H1 (cell line): ENCODE results near the gene OCEL1. TPM values are rescaled to one million over a fixed set of nuclear protein-coding genes. Genes with fewer than 3 reads are reported as not detected.
A peak's percentile ranks its signal among the peaks of the same experiment; 100 is the strongest.

Experiments
- ASH2L ChIP-seq: fragments of 200-600, 300-600 bp; sonication (generic); IDR thresholded peaks from one replicate; pipeline ENCODE4 v1.7.1; 2017; ENCODE audit warnings: low read length
- CHD7 ChIP-seq: fragments of 300-600 bp; sonication (generic); IDR thresholded peaks from 2 replicates; pipeline ENCODE4 v1.7.1; 2012; ENCODE audit warnings: low read length, moderate library complexity, mild to moderate bottlenecking, inconsistent platforms; ENCODE audit not compliant: insufficient replicate concordance
- E2F6 ChIP-seq: IDR thresholded peaks from 2 replicates; pipeline ENCODE4 v1.6.1; 2012; ENCODE audit warnings: inconsistent platforms
- EGR1 ChIP-seq: IDR thresholded peaks from 2 replicates; pipeline ENCODE4 v1.6.1; 2011; ENCODE audit warnings: low read depth, low read length, borderline replicate concordance
- KDM5A ChIP-seq: fragments of 200-600 bp; IDR thresholded peaks from 2 replicates; pipeline ENCODE4 v1.7.1; 2012; ENCODE audit warnings: mild to moderate bottlenecking, low read length, inconsistent platforms, mixed read lengths
- NRF1 ChIP-seq: IDR thresholded peaks from 2 replicates; pipeline ENCODE4 v1.6.1; 2011; ENCODE audit warnings: mild to moderate bottlenecking, low read depth, low read length, improper control_type of control experiment
- POU5F1 ChIP-seq: IDR thresholded peaks from 2 replicates; pipeline ENCODE4 v1.6.1; 2011; ENCODE audit warnings: low read depth, mild to moderate bottlenecking, low read length, moderate library complexity
- SP1 ChIP-seq: IDR thresholded peaks from 2 replicates; pipeline ENCODE4 v1.6.1; 2011; ENCODE audit warnings: low read depth, low read length
- SP2 ChIP-seq: IDR thresholded peaks from 2 replicates; pipeline ENCODE4 v1.6.1; 2012; ENCODE audit warnings: mild to moderate bottlenecking, low read length, inconsistent platforms
- SP4 ChIP-seq: IDR thresholded peaks from 2 replicates; pipeline ENCODE4 v1.6.1; 2012; ENCODE audit warnings: low read length, inconsistent platforms
- polyA plus RNA-seq, 7 experiments: library from polyadenylated mRNA; depleted of rRNA in 3 of 7; stranded (reverse) in 5 of 7; unstranded in 2 of 7; fragments of >200 nt in 5 of 7; fragments of 200-250 nt in 2 of 7; gene quantifications; 1 replicate in 5 of 7; 2 replicates in 1 of 7; 4 replicates in 1 of 7; pipeline versions ENCODE4 v1.2.1 to v1.2.3, GENCODE V29; 2011 to 2013; ENCODE audit warnings: missing spikeins in 2 of 7, mixed read lengths in 2 of 7
- total RNA-seq: library from RNA; stranded (reverse); fragmentation: NEBNext Ultra II Directional; extraction: Animal tissue kit (Norgen Biotek cat#: 25700); gene quantifications from 2 replicates; pipeline ENCODE4 v1.2.1, GENCODE V29; 2021

OCEL1 gene
- total and polyA plus RNA-seq, 2 of the 8 experiments (the other 6 are each of a cell fraction or from before 2014, with no cell fraction given) = 13.3 to 32.6 TPM

DNA sequence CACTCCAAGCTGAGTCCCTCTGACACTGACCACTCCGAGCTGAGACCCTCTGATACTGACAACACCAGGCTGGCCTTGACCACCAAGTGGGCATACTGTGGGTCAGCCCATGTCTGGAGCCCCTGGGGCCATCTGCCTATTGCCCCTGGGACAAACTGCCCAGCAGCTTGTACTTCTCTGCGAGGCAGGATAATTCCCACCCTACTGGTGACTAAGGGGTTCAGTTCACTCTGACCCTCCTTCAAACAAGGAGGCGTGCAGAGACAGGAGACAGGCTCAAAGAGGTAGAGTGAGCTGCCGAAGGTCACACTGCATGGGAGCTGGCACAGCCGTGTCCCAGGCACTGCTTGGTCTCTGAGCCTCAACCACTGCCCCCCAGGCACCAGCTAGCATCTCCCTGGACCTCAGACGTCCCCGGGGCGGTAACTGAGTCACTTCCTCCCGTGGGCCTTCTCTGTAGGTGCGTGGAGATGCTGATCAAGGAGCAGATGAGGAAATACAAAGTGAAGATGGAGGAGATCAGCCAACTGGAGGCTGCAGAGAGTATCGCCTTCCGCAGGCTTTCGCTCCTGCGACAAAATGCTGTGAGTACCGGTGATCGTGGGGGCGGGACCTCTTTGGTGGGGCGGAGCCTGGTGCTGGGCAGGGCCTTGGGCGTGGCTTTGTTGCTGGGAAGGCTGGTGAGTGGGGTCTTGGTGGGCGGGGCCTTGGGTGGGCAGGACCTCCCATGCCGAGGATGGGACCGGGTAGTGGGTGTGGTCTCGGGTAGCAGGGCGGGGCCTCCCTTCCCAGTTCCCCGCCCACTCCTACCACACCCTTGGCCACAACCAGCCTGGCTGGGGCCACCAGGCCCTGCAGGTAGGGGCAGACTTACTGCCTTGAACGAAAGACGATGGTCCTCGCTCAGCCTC lies 16.6 kb upstream of the OCEL1 start (continued):
- no peak for TF ChIP-seq CHD7
- peak; percentile 37; the same call in 1 of the 2 replicates for TF ChIP-seq EGR1
- TF ChIP-seq SP2 = no peak
- TF ChIP-seq NRF1 = no peak
- peak; percentile 80; the same call in 1 of the 2 replicates for TF ChIP-seq SP1
- TF ChIP-seq E2F6 = no peak
- no peak for TF ChIP-seq KDM5A
- TF ChIP-seq ASH2L = no peak
- TF ChIP-seq POU5F1 = no peak
- peak; percentile 77; the same call in 1 of the 2 replicates for TF ChIP-seq SP4
